GM18868 (cell line): ENCODE results near the gene UBL4A.
"Not testable (repeated sequence)": the region's sequence is repeated elsewhere in the genome, so short reads cannot be mapped to it uniquely, and the experiment has no call there.

Experiments used
- ATAC-seq: cut with Tn5 transposase; IDR thresholded peaks from one replicate; pipeline ENCODE4 v1.9.1; 2021; ENCODE audit warnings: mild to moderate bottlenecking, moderate library complexity; ENCODE audit not compliant: unreplicated experiment

UBL4A gene

DNA sequence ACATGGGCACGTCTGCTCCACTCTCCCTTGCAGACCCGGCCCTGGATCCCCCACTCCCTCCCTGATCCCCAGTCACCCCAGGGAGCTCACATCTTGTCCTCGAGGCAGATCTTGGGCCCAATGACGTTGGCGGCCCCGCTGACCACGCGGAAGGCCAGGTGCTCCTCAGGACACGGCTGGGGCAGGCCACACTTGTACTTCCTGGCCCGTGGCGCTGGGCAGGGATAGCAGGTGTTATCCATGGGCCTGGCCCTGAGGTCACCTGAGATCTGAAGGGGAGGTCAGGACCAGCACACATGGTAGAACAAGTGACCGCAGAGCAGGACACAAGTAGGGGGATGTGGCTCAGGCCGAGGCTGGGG lies 21.9 kb upstream of the UBL4A start:
- ATAC-seq, result no peak

DNA sequence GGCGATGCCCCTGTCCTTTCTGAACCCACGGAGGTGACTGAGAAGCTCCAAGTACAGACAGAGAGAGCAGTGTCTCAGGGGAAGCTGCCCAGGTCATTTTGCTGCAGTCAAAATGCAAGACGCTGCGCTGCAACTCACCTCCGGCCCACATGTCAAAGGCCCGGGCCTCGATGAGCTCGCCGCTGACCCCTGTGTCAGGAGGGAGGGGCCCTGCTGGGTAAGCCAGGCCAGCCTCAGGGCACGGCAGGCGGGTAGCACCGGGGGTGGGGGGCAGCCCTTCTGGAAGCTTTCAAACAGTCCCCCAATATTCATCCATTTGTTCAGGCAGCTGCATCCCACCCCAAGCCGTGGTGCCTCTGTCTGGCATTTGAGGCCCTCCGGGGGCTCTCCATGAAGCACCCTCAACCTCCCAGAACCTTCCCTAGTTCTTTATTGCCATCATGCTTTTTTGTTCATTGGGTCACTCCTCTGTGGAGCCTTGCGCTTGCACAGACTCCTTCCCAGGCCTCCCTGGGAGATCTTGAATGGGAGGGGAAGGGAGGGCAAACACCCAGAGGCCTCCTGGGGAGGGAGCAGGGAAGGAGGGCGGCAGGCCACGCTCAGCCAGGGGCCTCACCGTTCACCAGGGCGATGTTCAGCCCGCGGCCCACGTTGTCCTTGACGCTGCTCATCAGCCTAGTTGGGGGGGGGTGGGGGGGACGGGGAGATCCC lies 21.4 kb upstream of the UBL4A start:
- ATAC-seq, result no peak

DNA sequence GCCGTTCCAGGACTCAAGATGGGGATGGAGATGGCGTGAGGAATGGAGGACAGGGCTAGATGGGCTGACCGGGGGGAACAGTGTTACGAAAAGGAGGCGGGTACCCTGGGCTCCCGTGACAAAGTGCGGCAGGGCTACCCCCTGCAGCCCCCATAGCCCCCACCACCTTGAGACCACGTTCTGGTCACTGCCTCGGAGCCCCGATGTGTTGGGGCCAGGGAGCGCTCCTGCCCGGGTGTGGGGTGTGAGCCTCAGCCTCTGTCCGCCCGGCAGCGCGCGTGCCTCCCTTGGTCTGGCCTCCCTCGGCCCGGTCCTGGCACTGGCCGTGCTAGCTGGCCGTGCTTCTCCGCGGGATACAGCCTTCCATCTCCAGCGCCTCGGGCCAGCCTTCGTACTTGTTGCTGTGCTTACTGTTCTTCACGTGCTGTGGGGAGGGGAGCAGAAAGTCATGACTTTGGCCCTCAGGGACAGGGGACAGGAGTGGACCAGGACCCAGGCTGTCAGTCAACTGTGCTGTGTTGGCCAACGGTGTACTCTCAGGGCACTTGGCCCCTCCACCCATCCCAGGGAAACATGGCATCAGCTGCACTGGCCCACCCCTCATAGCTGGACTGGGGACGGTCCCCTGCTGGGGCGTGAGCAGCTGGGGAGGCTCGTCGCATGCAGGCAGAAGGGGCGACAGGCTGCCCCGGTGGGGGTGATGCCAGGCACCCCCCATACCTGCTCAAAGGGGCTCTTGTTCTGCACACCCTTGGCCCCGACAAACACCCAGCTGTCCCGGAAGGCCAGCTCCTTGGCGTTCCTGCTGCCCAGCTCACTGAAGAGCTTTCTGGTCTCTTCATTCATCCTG lies 20.3 kb upstream of the UBL4A start:
- no peak for ATAC-seq

DNA sequence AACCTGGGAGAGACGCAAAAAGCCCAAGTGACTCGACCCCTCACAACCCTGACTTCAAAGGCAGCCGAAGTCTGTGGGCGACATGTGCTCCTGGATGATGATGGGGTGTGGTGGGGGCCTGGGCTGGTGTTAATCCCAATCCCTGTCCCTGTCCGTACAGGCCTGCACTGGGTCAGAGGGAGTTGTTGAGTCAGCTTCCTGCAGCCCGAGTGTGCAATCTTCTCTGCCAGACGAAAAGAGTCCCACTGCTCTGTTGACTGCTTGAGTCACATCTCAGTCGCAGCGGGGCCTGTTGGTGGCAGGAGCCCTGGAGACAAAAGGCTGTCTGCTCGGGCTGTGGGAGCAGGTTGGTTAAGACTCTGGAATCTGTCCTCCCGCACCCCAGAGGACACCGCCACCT lies 19.3 kb upstream of the UBL4A start:
- no peak for ATAC-seq

DNA sequence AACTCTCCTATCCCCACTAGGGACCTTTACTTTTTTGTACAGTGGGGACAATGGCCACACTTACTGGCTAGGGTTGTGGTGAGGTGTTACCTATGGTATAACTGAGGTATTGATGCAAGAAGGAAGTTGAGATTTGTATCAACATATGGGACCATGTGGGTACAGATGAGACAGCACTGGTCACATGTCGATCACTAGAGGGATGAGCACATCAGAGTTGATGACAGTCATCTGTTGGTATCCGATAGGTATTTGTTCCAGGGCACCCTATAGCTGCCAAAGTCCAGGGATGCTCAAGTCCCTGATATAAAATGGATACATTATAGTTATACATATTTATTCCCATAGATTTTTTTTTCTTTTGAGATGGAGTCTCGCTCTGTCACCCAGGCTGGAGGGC lies 16.6 kb upstream of the UBL4A start:
- ATAC-seq, result no peak

DNA sequence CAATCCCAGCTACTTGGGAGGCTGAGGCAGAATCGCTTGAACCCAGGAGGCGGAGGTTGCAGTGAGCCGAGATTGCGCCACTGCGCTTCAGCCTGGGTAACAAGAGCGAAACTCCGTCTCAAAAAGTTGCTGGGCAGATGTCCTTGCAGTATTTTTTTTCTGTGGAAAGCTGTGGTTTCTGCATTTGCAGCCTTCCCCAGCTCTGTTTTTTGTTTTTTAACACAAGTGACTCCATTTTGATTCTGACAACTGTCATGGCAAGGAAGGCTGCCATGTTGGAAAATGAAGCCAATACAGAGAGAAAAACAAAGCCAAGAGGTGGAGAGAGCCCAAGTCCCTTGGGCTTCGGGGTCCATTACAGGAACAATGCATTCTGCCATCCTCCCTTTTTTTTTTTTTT lies 15.7 kb upstream of the UBL4A start:
- ATAC-seq, result no peak

DNA sequence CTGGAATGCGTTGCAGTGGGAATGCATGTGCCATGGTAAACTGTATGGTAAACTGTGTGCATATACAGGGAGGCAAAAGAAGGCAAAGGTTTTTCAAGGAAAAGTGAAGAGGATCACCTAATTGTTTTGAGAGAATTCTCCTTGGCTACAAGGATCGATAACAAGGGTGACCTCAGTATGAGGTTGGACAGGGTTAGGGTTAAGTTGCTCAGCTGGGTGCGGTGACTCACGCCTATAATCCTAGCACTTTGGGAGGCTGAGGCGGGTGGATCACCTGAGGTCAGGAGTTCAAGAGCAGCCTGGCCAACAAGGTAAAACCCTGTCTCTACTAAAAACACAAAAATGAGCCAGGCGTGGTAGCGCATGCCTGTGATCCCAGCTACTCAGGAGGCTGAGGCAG lies 15.0 kb upstream of the UBL4A start:
- not testable (repeated sequence) for ATAC-seq

DNA sequence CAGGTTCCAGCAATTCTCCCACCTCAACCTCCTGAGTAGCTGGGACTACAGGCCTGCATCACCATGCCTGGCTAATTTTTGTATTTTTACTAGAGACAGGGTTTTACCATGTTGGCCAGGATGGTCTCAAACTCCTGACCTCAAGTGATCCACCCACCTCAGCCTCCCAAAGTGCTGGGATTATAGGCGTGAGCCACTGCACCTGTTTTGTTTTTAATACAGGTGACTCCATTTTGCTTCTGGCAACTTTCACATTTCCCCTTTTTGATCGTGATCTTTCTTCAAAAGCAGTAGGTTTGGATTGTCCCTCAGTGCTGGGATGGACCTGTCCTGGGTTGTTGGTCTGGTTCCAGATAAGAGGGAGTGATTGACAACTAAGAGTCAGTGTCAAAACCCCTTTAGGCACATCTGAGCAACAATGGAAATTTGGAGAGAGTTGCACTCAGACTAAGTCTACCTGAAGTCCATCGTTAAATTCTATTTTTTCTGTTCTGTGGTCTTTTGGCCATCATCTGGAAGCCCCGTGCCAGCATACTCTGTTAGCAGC lies 10.2 kb upstream of the UBL4A start:
- not testable (repeated sequence) for ATAC-seq

DNA sequence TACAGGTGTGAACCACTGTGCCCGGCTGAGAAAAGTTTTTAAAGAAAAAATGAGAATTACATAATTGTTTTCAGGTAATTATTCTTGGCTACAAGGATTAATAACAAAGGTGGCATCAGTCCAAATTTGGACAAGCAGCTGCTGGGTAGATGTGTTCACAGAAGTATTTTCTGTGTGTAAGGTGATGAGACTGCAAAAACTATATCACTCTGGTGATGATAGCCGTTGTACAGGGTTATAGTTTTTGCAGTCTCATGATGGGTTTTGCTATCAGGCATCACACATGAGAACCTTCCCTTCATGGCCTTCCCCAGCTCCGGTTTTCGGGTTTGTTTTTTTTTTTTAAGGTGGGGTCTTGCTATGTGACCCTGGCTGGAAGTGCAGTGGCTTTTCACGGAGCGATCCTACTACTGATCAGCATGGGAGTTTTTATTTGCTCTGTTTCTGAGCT lies 9.1 kb upstream of the UBL4A start:
- ATAC-seq, result no peak

DNA sequence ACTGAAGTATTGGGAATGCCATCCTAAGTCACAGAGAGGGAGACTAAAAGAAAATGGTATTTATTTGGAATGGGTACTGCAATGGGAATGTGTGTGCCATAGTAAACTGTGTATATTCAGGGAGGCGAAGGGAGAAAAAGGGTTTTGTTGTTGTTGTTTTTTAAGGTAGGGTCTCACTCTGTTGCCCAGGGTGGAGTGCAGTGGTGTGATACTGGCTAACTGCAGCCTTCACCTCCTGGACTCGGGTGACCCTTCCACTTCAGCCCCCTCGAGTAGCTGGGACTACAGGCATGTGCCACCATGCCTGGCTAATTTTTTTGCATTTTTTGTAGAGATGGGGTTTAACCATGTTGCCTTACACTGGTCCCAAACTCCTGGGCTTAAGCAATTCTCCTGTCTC lies 8.3 kb upstream of the UBL4A start:
- ATAC-seq, result no peak

DNA sequence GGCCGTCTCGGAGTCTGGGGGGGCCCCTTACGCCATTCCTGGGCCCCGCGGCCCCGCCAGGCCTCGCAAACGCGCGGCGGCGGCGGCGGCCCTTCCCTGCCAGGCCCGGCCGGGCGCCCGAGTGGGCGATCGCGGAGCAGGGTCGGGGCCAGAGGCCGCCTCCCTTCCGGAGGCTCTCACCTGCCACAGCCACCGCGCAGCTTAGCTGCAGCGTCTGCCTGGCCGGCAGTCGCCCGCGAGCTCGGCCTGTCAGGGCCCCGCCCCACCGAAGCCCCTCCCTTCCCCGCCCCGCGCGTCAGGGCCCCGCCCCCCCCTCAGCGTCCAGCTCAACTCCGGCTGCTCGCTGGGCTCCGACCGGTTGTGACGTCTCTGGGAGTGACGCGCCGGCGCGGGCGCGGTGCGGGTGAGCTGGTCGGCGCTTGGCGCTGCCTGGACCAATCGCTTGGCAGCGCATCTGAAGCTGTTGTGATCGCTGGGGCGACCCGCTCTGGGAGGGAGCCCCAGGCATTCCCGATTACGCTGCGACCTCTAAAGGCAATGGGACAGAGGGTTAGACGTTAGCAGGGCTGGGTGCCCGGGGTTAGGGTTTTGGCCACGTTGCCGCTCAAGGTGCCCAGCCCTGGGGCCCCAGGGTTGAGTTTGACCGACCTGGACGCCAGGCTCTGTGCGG lies 4.1 kb upstream of the UBL4A start, which contains the start of gene SLC10A3:
TSS of gene SLC10A3 (minus strand) at position 216 of the 670 bp plus-strand sequence. CDS start 1,689 bp downstream, outside the sequence.
- peak; percentile 90 for ATAC-seq

DNA sequence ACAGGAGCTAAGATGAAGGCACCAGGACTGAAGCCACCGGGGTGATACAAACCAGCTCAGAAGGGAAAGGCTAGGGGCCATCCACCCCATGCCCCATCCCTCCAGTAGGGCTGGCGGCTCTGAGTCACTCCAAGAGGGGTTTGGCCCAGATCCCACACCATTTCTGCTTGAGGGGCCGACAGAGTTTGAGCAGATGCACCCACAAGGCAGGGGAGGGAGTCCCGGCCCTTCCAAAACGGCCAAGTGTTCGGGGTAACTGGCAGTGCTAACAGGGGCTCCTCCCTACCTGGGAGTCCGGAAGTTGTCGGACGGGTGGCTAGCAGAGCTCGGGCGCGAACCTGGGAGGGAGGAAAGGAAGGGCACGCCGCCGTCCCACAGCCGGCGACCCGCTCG lies 3.6 kb upstream of the UBL4A start:
- peak; percentile 13 for ATAC-seq

DNA sequence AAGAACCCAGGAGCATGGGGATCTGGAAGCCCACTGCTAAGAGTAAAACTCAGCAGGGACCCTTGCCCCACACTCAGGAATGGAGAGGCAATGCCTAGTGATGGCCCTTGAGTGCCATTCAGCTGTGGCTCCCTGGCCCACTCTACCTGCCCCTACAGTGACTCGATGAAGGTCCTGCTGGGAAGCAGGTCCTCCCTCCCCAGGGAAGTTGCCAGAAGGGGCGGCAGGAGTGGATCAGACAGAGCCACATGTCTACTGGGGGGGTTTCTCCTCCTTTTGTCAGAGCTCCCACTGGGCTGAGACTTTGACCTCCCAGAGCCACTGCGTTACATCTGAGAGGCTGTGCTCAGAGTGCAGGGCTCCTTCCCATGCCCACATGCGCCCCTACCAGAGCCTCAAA lies 2.8 kb upstream of the UBL4A start:
- ATAC-seq, result no peak

DNA sequence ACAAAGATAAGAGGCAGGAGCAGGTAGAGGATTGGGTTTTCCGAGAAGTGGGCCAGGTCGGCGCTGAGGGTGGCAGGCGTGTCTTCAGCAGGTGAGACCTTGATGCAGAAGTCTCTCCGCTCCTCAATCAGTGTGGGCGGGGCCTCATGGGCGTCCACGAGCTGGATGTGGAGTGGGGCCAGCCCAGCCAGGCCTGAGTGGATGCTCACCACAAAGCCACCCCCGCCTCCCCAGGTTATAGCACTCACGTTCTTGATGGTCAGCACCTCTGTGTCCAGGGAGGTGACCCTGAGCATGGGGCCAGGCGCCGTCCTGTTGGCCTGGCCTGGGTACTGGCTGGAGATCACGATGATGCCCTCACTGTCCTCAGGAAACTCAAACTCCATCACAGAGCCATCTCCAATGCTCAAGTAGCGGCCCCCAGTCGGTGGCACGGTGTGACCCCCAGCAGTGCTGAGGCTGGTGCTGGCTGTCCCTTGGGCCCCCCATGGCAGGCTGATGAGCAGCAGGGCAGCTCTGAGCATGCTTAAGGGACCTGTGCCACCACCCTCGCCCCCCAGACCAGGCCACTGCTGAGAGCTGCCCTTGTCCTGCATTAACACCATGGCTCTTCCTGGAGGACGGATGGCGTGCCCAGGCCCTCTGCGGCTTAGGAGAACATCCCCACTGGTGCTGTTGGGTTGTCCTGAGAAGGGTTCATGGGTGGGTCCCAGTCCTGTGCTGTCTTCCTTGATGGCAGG lies 2.1 kb upstream of the UBL4A start:
- no peak for ATAC-seq

DNA sequence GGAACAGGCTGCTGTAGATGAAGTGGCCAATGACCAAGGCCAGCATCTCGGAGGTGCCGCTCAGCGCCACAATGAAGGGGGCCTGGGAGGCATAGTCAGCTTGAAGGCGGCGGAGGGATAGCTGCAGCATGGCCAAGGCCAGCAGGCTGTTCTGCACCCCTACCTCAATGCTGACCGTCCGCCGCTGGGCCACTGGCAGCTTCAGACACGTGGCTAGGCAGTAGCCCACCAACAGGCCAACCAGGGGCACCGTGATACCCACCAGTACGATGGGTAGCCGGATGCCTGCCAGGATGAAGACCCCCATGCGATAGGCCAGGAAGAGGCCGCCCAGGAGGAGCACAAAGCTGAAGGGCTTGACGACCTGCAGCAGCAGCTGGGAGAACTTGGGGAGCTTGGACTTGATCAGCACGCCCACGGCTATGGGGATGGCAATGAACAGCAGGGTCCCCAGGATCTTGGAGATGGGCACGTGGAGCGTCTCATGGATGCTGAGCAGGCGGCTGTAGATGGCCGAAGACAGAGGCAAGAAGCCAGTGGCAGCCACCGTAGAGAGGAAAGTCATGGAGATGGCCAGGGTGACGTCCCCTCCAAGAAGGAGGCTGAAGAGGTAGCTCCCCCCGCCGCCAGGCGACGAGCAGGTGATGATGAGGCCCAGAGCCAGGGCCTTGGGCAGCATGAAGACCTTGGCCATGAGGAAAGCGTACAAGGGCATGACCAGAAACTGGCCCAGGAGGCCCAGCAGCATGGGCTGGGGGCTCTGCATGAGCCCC lies 1.3 kb upstream of the UBL4A start:
- no peak for ATAC-seq

DNA sequence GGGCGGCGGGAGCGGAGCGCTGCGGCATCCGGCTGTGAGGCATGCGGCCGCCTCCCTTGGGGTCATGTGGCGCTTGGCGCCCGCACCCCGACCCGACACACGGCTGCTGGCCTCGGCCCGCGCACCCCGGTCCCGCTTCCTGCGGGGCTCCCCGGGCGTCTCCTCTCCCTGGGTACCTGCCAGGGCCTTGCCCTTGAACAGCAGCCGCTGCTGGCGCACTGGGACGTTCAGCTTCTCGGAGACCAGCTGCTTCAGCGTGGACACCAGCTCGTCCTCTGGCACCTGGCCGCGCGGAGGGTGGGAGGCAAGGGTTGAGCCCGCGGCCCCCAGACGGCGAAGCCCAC lies 391 bp downstream of the UBL4A start:
- no peak for ATAC-seq

DNA sequence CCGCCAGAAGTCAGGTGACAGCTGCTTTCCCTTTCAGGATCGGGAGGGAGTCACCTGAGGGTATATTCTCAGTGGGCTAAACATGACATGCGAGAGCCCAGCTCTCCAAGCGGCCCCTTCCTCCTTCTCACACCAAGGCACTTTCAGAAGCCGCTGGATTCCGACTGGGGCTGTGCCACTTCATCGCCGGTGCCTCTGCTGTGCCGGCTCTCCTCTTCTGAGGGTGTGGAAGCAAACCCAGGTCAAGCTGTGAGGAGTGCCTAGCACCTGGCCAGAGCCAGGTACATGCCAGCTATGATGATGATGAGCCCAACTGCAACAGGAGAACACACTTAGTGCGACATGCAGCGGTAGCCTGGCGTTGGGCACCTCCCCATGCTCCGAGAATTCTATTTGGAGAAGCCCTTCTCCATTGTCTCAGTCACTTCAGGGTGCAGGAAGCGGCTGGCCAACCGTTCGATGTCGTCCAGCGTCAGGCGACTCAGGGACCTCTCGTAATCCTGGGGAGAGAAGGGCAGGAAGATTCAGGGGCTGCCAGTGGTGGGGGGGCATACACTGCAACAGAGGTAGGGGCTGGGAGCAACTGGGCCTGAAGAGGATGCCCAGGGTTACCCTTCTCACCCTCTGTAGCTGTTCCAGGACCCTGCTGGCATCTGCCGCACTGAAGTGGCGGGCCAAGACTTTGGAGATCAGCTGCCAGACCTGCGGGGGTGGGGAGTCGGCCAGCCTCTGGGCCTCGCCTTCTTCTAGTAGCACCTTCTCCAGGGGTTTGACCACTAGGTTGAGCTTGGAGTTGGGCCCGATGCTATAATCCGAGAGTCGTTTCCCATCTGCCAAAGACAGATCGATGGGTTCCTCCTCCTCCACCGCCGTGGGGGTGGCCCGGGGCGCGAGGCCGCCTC lies 1.0 kb downstream of the UBL4A start:
- ATAC-seq, result no peak

DNA sequence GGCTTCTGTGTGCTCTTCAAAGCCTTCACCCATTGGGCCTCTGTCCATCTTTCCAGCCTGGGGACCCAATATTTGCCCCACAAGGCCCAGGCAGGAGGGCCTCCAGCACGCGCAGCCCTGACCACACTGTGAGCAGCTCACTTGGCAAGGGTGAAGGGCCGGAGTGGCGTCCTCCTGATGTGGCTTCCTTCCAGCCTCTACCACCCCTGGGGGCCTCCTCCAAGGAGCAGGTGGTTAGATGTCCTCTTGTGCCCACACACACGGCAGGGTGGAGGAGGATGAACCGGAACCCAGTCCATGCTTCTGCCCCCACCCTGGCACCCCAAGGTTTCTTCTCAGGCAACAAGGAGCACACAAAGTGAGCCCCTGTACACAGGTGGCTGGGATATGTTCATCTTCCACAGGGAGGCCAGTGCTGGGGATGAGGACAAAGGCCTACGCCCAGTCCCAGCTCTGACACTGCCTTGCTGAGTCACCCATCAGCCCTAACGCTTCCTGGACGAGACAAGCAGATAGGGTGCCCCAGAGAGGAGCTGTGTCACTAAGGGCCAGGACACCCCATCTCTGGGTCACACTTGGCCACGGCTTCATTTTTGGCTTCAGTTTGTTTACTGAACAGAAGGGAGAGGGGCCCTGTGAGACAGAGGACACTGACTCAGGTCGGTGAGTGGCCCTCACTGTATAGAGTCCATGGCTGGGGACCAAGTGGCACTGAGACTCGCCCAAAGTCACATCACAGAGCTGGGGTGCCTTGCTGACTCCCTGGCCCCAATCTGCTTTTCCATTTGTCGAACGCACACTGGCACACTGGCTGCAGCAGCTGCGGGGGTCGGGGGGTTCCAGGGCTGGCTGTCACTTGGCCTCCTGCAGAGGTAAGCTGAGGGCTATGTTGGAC lies 1.9 kb downstream of the UBL4A start:
- ATAC-seq, result no peak
